GM19099 (cell line): ENCODE data around the gene TECPR2.

ENCODE experiments used
- POLR2A ChIP-seq: IDR thresholded peaks from 3 replicates; pipeline ENCODE4 v1.6.1; 2011; ENCODE audit warnings: low read depth; ENCODE audit not compliant: insufficient read length; ENCODE audit errors: extremely low read depth

The TECPR2 gene

GRCh38 chr14:102396521-102396920 lies 33.8 kb downstream of the TECPR2 start:
- no peak for TF ChIP-seq POLR2A

- no peak for TF ChIP-seq POLR2A
Measured at GRCh38 chr14:102403028-102403427, 40.3 kb downstream of the TECPR2 start.

GRCh38 chr14:102407258-102407657 lies 44.5 kb downstream of the TECPR2 start:
- no peak for TF ChIP-seq POLR2A

GRCh38 chr14:102408724-102409123 lies 46.0 kb downstream of the TECPR2 start:
- TF ChIP-seq POLR2A: no peak

- no peak for TF ChIP-seq POLR2A
Measured at GRCh38 chr14:102415671-102416070, 52.9 kb downstream of the TECPR2 start.

- TF ChIP-seq POLR2A: no peak
Measured at GRCh38 chr14:102417001-102417431, 54.3 kb downstream of the TECPR2 start.

GRCh38 chr14:102417646-102418045 lies 54.9 kb downstream of the TECPR2 start:
- TF ChIP-seq POLR2A: no peak

GRCh38 chr14:102418169-102418852 lies 55.6 kb downstream of the TECPR2 start:
- TF ChIP-seq POLR2A: no peak

GRCh38 chr14:102418853-102419240 lies 56.1 kb downstream of the TECPR2 start:
- TF ChIP-seq POLR2A: no peak

- TF ChIP-seq POLR2A: no peak
Measured at GRCh38 chr14:102419276-102419675, 56.5 kb downstream of the TECPR2 start.

GRCh38 chr14:102419716-102420115 lies 57.0 kb downstream of the TECPR2 start:
- TF ChIP-seq POLR2A: no peak

GRCh38 chr14:102421411-102422057 lies 58.8 kb downstream of the TECPR2 start:
- no peak for TF ChIP-seq POLR2A

GRCh38 chr14:102424520-102424919 lies 61.8 kb downstream of the TECPR2 start:
- TF ChIP-seq POLR2A: no peak

GRCh38 chr14:102424923-102425322 lies 62.2 kb downstream of the TECPR2 start:
- TF ChIP-seq POLR2A: no peak

GRCh38 chr14:102426796-102427195 lies 64.1 kb downstream of the TECPR2 start:
- TF ChIP-seq POLR2A: no peak

GRCh38 chr14:102427642-102428041 lies 64.9 kb downstream of the TECPR2 start:
- no peak for TF ChIP-seq POLR2A
